ENCODE measurements around the gene NFYB.
"Not testable (repeated sequence)": the region's sequence is repeated elsewhere in the genome, so short reads cannot be mapped to it uniquely, and the experiment has no call there.

Gene NFYB

GRCh38 chr12:104121001-104121400, 17.0 kb downstream of the NFYB start:
- no peak for DNase-seq

GRCh38 chr12:104115587-104115975, 22.4 kb downstream of the NFYB start:
- no peak for DNase-seq

DNA sequence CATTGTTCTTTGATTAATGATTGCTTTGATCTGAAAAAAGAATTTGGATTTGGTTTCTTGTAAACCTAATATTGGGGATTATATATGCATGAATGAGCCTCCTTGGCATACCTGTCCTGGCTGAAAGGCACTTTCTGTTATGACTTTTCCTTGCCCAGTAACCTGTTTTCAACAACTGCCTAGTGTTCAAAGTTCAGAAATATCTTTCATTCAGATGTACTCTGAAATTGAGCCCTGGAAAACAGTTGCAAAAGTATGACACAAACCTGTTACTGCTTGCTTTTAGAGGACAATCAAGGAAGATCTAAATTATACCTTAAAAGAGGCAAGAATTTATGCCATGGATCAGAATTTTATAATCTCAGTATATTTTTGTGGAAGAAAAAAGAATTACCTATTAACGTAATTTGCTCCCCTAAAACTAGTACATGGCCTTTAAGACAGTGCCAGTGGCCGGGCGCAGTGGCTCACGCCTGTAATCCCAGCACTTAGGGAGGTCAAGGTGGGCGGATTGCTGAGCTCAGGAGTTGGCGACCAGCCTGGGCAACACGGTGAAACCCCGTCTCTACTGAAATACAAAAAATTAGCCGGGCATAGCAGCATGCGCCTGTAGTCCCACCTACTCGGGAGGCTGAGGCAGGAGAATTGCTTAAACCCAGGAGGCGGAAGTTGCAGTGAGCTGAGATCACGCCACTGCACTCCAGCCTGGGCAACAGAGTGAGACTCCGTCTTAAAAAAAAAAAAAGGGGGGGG, 23.0 kb downstream of the NFYB start:
- DNase-seq, result not testable (repeated sequence)

DNA sequence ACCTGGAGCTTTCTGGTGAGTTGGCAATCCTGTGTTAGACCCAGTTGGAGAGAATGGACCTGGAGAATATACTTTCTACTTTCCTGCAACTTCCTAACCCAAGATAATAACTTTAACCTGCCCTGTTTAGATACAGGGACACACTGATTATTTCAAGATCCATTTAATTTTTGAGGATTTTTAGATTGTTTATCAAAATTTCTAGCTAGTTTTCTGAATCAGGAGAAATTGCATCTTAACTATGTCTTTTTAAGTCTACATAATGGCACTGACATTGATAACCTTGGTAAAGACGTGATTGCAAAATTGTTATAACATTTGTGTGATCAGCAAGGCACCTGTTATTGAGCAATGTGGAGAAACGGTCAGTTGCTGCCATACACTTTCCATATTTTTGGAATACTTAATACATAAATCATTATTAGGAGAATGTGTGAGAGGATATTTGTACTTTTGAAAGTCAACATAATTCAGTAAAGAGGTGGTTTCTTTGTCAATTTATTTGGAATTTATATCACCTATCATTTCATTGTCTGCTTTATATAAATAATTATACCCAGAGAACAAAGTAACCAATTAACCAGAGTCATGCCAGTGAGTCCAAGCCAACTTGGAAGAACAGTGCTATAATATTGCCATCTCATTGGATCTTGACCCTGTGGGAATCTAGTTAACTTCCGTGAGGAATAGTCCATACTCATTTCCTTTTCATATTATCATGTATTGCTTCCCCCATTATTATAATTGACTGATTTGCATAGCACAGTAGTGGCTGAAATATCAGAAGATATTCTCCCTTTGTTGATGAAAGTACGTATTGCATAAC, 28.4 kb downstream of the NFYB start:
- no peak for DNase-seq

- DNase-seq, result peak; percentile 44
These were observed 29.1 kb downstream of the NFYB start for GRCh38 chr12:104108755-104109445.

GRCh38 chr12:104106965-104107364, 31.0 kb downstream of the NFYB start:
- no peak for DNase-seq

GRCh38 chr12:104105461-104105860, 32.5 kb downstream of the NFYB start:
- no peak for DNase-seq

- DNase-seq, result no peak
These were observed 40.1 kb downstream of the NFYB start for GRCh38 chr12:104097954-104098353.

DNA sequence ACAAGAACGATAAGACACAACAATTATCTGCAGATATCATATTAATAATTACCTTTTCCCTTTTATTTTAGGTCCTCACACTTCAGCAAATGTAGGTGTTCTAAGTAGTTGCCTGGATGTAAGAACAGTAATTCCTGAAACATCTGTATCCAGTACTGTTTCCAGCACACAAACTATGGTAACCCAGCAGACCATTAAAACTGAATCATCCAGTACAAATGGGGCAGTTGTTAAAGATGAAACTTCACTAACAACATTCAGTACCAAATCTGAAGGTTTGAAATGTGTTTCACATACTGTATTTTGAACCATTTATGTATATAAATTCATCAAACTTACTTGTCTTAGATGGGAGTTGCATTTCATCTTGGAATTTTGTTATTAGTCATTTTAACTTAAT, 42.7 kb downstream of the NFYB start:
- no peak for DNase-seq

DNA sequence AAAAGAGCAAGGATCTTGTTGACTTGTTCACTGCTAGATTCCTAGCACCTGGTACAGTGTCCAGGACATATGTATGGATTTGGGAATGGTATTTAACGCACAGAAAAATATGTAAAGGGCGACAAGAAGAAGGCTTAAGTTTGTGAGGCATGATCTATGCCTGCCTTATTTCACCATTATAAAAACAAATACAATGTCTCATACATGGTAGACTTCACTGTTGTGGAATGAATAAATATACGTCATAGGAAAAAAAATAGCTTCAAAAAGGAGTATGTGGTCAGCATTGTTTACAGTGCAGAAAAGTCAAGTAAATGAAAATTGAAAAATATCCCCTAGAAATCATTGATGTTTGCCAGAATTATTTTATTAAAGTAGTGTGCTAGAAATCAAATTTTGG, 43.7 kb downstream of the NFYB start:
- DNase-seq, result no peak

DNA sequence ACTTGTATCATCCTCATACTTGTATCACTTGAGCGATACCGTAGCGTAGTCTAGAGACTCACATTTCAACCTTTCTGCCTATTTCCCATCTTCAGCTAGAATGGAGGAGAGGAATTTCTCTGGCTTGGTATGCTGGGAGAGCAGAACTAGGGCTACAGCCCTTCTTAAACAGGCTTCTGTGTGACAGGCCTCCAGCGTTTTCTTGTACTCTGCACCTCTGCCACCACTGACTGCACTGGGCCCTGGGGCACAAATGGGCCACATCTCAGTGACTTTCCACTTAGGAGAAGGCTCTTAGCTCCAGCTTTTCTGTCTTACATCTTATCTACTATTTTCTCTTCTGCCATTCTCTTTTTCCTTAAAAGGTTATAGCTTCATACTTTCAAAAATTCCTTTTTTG, 46.9 kb downstream of the NFYB start:
- no peak for DNase-seq

DNA sequence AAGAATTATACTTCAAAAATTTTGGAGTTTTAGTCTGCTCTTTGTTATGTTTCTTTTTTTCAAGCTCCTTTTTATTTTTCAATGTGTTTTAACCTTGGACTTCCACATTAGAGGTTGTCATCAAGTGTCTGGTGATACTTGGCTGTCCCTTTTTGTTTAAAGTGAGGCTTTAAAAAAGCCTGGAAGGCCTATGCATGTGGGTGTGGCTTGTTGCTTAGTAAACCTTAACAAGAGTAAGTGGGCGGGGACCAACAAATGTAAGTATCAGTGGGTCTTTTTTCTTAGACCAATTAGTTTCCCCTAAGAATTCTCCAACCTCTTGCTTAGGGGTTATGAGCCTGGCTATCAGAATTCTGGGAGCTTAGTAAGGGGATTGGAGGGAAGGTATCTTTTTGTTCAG, 47.3 kb downstream of the NFYB start:
- no peak for DNase-seq

GRCh38 chr12:104083769-104084475, 54.1 kb downstream of the NFYB start:
- no peak for DNase-seq

DNA sequence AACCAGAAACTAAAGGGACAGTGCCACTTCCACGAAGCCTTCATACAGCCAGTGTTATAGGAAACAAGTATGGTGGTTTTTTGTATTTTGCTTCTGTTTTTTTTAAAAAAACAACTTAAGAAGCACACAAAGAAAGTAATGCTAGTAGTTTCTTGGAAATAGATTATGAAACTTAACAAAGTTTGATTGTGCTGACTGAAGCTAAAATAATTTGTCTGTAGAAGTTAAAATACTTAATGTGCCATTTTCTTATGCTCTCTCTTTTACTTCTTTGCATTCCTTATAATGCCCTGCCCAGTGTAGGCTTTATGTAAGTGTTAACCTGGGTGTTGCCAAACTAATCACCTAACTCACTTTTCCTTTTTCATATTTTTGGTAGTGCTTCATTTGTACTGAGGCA, 57.2 kb downstream of the NFYB start:
- DNase-seq, result no peak

GRCh38 chr12:104079024-104079423, 59.0 kb downstream of the NFYB start:
- DNase-seq, result no peak

- DNase-seq, result no peak
These were observed 64.3 kb downstream of the NFYB start for GRCh38 chr12:104073699-104074098.

DNA sequence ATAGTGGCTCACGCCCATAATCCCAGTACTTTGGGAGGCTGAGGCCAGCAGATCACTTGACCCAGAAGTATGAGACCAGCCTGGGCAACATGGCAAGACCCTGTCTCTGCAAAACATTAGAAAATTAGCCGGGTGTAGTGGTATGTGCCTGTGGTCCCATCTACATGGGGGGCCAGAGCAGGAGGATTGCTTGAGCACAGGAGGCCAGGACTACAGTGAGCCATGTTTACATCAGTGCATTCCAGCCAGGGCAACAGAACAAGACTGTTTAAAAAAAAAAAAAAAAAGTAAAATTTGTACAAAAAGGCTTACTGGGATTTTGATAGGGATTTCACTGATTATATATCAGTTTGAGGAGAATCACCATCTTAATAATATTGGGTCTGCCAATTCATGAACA, 65.9 kb downstream of the NFYB start:
- DNase-seq, result no peak

Measured in right kidney (tissue), 1 donor.